K562 (cell line): Measurements from ENCODE around the gene RUSC1. TPM values are rescaled to one million over a fixed set of nuclear protein-coding genes. Genes with fewer than 3 reads are reported as not detected.

Source experiments
- ATF1 ChIP-seq, 2 experiments: fragments of 450-650 bp in 1 of 2; IDR thresholded peaks; 2 replicates each; pipeline ENCODE4 v1.6.1; 2016; ENCODE audit warnings: missing compliant biosample characterization in 1 of 2, missing genetic modification characterization in 1 of 2
- BDP1 ChIP-seq: IDR thresholded peaks from 3 replicates; pipeline ENCODE4 v1.6.1; 2011; ENCODE audit not compliant: insufficient read length, insufficient read depth
- CREM ChIP-seq: IDR thresholded peaks from 2 replicates; pipeline ENCODE4 v1.6.1; 2014; ENCODE audit warnings: antibody characterized with exemption, low read depth
- E2F1 ChIP-seq: sonication (generic); formaldehyde crosslinking; IDR thresholded peaks from 2 replicates; pipeline ENCODE4 v1.8.1; 2023; ENCODE audit warnings: mild to moderate bottlenecking, missing genetic modification reagents, moderate library complexity
- ELF1 ChIP-seq: fragments of 200-800 bp; sonication (Bioruptor generic); IDR thresholded peaks from 2 replicates; pipeline ENCODE4 v1.6.1; 2016; ENCODE audit warnings: missing genetic modification characterization, missing compliant biosample characterization
- EP400 ChIP-seq: fragments of 450-650 bp; IDR thresholded peaks from 2 replicates; pipeline ENCODE4 v1.6.1; 2017; ENCODE audit warnings: antibody characterized with exemption, mild to moderate bottlenecking, moderate library complexity
- ETV1 ChIP-seq: fragments of 450-650 bp; conservative IDR thresholded peaks from 2 replicates; pipeline ENCODE4 v1.6.1; 2016; ENCODE audit warnings: missing genetic modification characterization, control low read depth, low read depth, missing compliant biosample characterization
- FOSL1 ChIP-seq: fragments of 200-800 bp; sonication (Bioruptor generic); conservative IDR thresholded peaks from 2 replicates; pipeline ENCODE4 v1.6.1; 2016; ENCODE audit warnings: missing genetic modification characterization, missing compliant biosample characterization
- FOXJ2 ChIP-seq: fragments of 200-800 bp; sonication (Bioruptor generic); IDR thresholded peaks from 2 replicates; pipeline ENCODE4 v1.6.1; 2016; ENCODE audit warnings: missing genetic modification characterization, missing compliant biosample characterization
- GTF2F1 ChIP-seq: IDR thresholded peaks from 2 replicates; pipeline ENCODE4 v1.6.1; 2011; ENCODE audit warnings: low read depth, low read length, improper control_type of control experiment
- MXD1 ChIP-seq: fragments of 250-450 bp; sonication (Bioruptor Pico); IDR thresholded peaks from 2 replicates; pipeline ENCODE4 v1.8.0; 2021; ENCODE audit warnings: borderline replicate concordance, mild to moderate bottlenecking, moderate library complexity; ENCODE audit not compliant: poor library complexity, severe bottlenecking
- NR2C1 ChIP-seq, 2 experiments: fragments of 450-650 bp; IDR thresholded peaks; 2 replicates each; pipeline ENCODE4 v1.6.1; 2017; ENCODE audit warnings: mild to moderate bottlenecking in 2 of 2, antibody characterized with exemption in 1 of 2, inconsistent platforms in 1 of 2, missing compliant biosample characterization in 1 of 2, missing genetic modification characterization in 1 of 2
- NR2C2 ChIP-seq, 2 experiments: fragments of 200-800 bp in 1 of 2; sonication (Bioruptor generic) in 1 of 2; sonication (generic) in 1 of 2; formaldehyde crosslinking in 1 of 2; IDR thresholded peaks; 2 replicates each; pipeline versions ENCODE4 v1.6.1 to v1.8.0; 2016 to 2022; ENCODE audit warnings: mild to moderate bottlenecking in 1 of 2, missing compliant biosample characterization in 1 of 2, missing genetic modification characterization in 1 of 2, missing genetic modification reagents in 1 of 2
- RB1 ChIP-seq: fragments of 450-650 bp; IDR thresholded peaks from 2 replicates; pipeline ENCODE4 v1.6.1; 2017; ENCODE audit warnings: low read depth, mild to moderate bottlenecking
- RBM25 ChIP-seq: fragments of 200-400 bp; formaldehyde crosslinking; IDR thresholded peaks from 2 replicates; pipeline ENCODE4 v1.6.1; 2018; ENCODE audit warnings: low read length, low read depth, moderate library complexity; ENCODE audit not compliant: severe bottlenecking
- SIRT6 ChIP-seq: IDR thresholded peaks from one replicate; pipeline ENCODE4 v1.6.1; 2012; ENCODE audit warnings: low read depth, mild to moderate bottlenecking, control low read depth, inconsistent platforms, low read length, moderate library complexity
- TAF9B ChIP-seq: fragments of 450-650 bp; IDR thresholded peaks from 2 replicates; pipeline ENCODE4 v1.6.1; 2018; ENCODE audit warnings: mild to moderate bottlenecking; ENCODE audit not compliant: partially characterized antibody
- TFAP4 ChIP-seq: sonication (generic); formaldehyde crosslinking; IDR thresholded peaks from 2 replicates; pipeline ENCODE4 v1.8.0; 2022; ENCODE audit warnings: missing genetic modification reagents, mild to moderate bottlenecking, moderate library complexity, borderline replicate concordance
- TRIM28 ChIP-seq: fragments of 450-650 bp; IDR thresholded peaks from 2 replicates; pipeline ENCODE4 v1.6.1; 2017
- ZEB2 ChIP-seq: fragments of 450-650 bp; IDR thresholded peaks from 2 replicates; pipeline ENCODE4 v1.6.1; 2016
- ZNF143 ChIP-seq: sonication (generic); formaldehyde crosslinking; IDR thresholded peaks from 2 replicates; pipeline ENCODE4 v1.9.0; 2022; ENCODE audit warnings: mild to moderate bottlenecking, missing genetic modification reagents
- ZNF175 ChIP-seq: fragments of 200-800 bp; sonication (Bioruptor generic); IDR thresholded peaks from 2 replicates; pipeline ENCODE4 v1.6.1; 2016; ENCODE audit warnings: low read depth, mild to moderate bottlenecking, missing genetic modification characterization, missing compliant biosample characterization
- ZNF586 ChIP-seq: fragments of 450-650 bp; formaldehyde crosslinking; conservative IDR thresholded peaks from 2 replicates; pipeline ENCODE4 v1.4.0; 2020; ENCODE audit warnings: mild to moderate bottlenecking, moderate library complexity
- ZZZ3 ChIP-seq: fragments of 450-650 bp; IDR thresholded peaks from 2 replicates; pipeline ENCODE4 v1.6.1; 2016; ENCODE audit warnings: antibody characterized with exemption, mild to moderate bottlenecking, moderate library complexity
- polyA plus RNA-seq, 8 experiments: library from polyadenylated mRNA; depleted of rRNA in 4 of 8; stranded (reverse) in 5 of 8; unstranded in 3 of 8; fragments of >200 nt; fragmentation: Nextera tagmentation in 2 of 8; fragmentation: Illumina TruSeq in 1 of 8; extraction: Ambion mirVana in 2 of 8; extraction: Trizol in 1 of 8; gene quantifications; 2 replicates each; pipeline versions ENCODE4 v1.2.1 to v1.2.3, GENCODE V29; 2011 to 2014; ENCODE audit warnings: inconsistent platforms in 1 of 8, missing spikeins in 1 of 8
- total RNA-seq, 7 experiments: library from RNA; depleted of rRNA in 6 of 7; stranded (reverse); fragments of >200 nt in 6 of 7; fragmentation: Illumina TruSeq in 2 of 7; extraction: Trizol in 2 of 7; gene quantifications; 2 replicates each; pipeline versions ENCODE4 v1.2.1 to v1.2.3, GENCODE V29; 2011 to 2021; ENCODE audit warnings: low replicate concordance in 1 of 7

RUSC1 gene
- total and polyA plus RNA-seq, 9 of the 15 experiments (the other 6 are each of a cell fraction or from before 2014, with no cell fraction given) = 5.7 to 68.3 (median 33.6) TPM

- 0 out of 2 replicates have a peak, but pooled peaks have one; percentile 12 for TF ChIP-seq FOXJ2 (tag)
- peak; percentile 40 for TF ChIP-seq RB1
- TF ChIP-seq ZNF143 (CRISPR knock-in tag) = peak; percentile 65
- TF ChIP-seq FOSL1 (tag) = 0 out of 2 replicates have a peak, but pooled peaks have one; percentile 19
- TF ChIP-seq NR2C2 (CRISPR knock-in tag; IDR thresholded peaks at IDR 0.05) = peak; percentile 29; the same call in 1 of the 2 replicates
- TF ChIP-seq NR2C2 (tag; IDR thresholded peaks at IDR 0.05) = peak; percentile 76
- TF ChIP-seq TAF9B = peak; percentile 43
- 0 out of 2 replicates have a peak, but pooled peaks have one; percentile 50 for TF ChIP-seq ZNF175 (CRISPR knock-in tag)
- TF ChIP-seq E2F1 = 0 out of 2 replicates have a peak, but pooled peaks have one; percentile 28
- 0 out of 2 replicates have a peak, but pooled peaks have one; percentile 46 for TF ChIP-seq ZZZ3
- TF ChIP-seq RBM25 = no peak
- TF ChIP-seq BDP1 = no peak
- TF ChIP-seq TFAP4 (CRISPR knock-in tag) = peak; percentile 58; the same call in 1 of the 2 replicates
- peak; percentile 85 for TF ChIP-seq CREM
- TF ChIP-seq SIRT6 = no peak
- TF ChIP-seq EP400 = peak; percentile 91
- TF ChIP-seq ZNF586 (CRISPR knock-in tag) = no peak
- TF ChIP-seq TRIM28 = peak; percentile 58; the same call in 1 of the 2 replicates
- no peak for TF ChIP-seq GTF2F1
- TF ChIP-seq ATF1 (CRISPR knock-in tag; IDR thresholded peaks at IDR 0.05) = no peak
- peak; percentile 84 for TF ChIP-seq ATF1 (tag; IDR thresholded peaks at IDR 0.05)
- TF ChIP-seq ELF1 (tag) = peak; percentile 77
- TF ChIP-seq ZEB2 = no peak
- peak; percentile 48 for TF ChIP-seq ETV1 (tag)
- TF ChIP-seq MXD1 (CRISPR knock-in tag) = peak; percentile 67
- TF ChIP-seq NR2C1 (IDR thresholded peaks at IDR 0.05) = no peak
- peak; percentile 52; the same call in 1 of the 2 replicates for TF ChIP-seq NR2C1 (tag; IDR thresholded peaks at IDR 0.05)
These were observed 47.1 kb upstream of the RUSC1 start, which contains the start of gene CLK2 (continued) for GRCh38 chr1:155273343-155274245.
